ENCODE results near the gene VSTM2L.

DNA sequence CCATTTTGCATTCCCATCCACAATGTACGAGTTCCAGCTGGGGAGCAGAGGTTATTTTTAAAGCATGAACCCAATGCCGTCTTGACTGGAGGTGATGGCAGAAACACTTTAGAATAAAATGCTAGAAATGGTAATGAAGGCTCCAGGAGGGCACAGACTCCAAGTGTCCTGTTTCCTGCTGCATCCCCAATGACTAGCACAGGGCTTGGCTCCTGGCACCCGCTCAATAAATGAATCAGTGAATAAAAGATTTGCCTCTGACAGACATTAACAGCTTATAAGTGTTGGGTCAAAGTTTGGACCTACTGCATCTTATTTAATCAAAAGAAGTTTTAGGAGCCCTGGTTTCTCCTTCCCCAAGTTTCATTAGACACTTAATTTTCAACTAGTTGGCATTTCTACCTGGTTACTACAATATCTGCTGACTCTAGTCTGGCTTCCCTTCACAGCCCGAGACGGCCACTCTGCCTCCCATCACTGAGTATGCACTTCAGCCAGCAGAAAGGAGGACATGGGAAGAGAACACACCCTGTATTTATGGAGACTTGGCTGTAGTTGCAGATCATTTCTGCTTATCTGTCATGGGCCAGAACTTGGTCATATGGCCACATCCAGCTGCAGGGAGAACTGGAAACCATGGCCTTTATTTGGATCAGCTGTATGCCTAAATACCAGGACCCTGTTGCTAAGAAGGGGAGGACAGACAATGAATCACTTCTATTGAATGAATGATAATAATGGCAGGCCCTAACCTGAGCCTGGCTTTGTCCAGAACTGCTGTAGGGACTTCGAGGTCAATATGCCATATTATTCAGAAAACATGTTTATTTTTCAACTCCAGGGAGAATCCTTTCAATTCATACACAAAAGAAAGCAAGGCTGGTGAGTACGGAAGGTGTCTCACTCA lies 67.3 kb downstream of the VSTM2L start:
- TF ChIP-seq REST (IDR thresholded peaks at IDR 0.05; ENCODE audit: insufficient read depth in 1 of 2, low read depth in 2 of 2, low read length in 2 of 2) (no peak), TAF1 (IDR thresholded peaks at IDR 0.05; ENCODE audit: borderline replicate concordance, insufficient read depth, low read length) (no peak)
